RKO (cell line): ENCODE measurements around the gene FOSL1.
A peak's percentile ranks its signal among the peaks of the same experiment; 100 is the strongest.
"Not testable (repeated sequence)": the region's sequence is repeated elsewhere in the genome, so short reads cannot be mapped to it uniquely, and the experiment has no call there.

ENCODE experiments used
- DNase-seq: peaks from one replicate; pipeline ENCODE4 v3.0.0-alpha.2; 2016; ENCODE audit warnings: low spot score

Gene FOSL1

GRCh38 chr11:65896034-65896999 lies 3.9 kb downstream of the FOSL1 start:
- peak; percentile 71 for DNase-seq

DNA sequence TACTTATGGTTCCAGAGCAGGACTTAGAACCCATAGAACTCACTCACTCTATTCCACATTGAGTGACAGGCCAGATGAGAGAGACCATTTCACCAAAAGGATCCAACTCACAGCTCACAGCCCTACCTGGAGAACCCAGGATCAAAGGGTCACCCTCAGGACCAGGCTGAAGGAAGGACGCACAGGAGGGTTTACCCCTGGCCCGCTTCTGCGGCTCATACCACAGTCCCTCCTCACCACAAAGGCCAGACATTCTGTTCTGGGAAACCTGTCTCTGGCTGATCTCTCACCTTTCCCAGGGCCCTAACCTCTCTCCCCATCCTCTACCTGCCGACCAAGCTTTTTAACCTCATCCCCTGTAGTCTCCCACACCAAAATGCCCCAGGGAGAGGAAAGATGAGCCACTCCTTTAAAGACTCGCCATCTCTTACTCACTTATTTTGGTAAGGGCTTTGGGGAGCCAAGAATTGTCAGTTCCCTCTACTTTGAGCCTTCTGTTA lies 4.7 kb downstream of the FOSL1 start:
- peak; percentile 65 for DNase-seq

DNA sequence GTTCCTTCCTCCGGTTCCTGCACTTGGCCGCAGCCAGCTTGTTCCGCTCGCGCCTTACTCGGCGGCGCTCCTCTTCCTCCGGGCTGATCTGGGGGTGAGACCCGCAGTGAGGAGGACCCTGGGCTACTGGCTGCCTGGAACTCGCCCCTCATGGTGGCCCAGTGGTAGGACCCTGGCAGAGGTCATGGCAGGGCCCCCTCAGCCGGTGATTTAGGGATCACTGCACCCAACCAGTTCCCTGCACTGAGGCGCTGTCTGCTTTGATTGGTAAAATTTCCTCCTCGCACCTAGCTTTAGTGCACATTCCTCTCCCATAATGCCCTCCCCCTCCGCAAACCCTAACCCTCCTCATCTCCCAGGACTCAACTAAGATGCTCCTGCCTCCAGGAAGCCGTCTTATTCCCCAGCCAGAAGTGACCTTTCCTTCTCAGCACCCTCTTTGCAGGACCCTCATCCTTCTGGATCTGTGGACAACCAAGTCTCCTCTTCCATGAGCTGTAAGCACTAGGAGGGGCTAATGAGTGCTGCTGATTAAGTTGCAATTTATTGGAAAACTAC lies 6.1 kb downstream of the FOSL1 start:
- peak; percentile 87 for DNase-seq

- peak; percentile 85 for DNase-seq
Measured at GRCh38 chr11:65892661-65893317, 7.4 kb downstream of the FOSL1 start.

DNA sequence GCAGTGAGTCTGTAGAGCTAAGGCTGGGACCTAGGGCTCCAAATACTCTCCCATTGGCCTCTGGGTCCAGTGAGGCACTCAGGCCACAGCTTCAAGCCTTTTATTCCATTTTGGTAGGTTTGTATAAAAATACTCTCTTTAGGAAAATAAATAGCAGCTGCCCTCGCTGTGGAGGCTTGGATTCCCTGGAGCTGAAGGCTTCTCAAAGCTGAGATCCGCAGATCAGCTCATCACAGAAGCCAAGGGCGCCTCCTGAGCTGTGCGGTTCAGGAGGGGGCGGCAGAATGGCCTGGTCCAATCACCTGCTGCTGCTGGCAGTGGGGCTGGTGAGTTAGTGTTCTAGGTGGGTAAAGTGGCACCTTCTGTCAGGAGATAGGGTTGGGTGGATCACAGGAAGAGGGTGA lies 8.0 kb downstream of the FOSL1 start:
- DNase-seq, result not testable (repeated sequence)

- DNase-seq, result peak; percentile 92
Measured at GRCh38 chr11:65891219-65892136, 8.7 kb downstream of the FOSL1 start.

DNA sequence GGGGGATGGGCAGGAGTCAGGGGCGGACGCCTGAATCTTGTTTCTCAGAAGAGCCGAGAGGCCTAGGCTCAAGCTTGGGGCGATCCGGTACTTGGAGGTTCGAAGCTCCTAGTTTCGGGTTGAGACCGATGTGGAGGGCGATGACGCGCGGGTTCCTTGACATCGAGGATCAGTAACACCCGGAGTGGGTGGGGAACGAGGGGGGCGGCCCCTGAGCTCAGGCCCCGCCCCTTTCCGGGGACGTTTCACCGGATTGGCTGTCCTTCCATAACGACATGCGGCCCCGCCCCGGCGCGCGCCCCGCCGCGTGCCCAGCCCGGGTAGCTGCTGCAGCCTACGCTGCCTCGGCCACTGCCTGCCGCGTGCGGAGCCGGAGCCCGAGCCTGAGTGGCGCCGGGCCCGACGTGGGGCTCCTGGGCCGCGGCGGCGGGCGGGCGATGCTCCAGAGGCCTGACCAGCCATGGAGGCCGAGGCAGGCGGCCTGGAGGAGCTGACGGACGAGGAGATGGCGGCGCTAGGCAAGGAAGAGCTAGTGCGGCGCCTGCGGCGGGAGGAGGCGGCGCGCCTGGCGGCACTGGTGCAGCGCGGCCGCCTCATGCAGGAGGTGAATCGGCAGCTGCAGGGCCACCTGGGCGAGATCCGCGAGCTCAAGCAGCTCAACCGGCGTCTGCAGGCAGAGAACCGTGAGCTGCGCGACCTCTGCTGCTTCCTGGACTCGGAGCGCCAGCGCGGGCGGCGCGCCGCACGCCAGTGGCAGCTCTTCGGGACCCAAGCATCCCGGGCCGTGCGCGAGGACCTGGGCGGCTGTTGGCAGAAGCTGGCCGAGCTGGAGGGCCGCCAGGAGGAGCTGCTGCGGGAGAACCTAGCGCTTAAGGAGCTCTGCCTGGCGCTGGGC lies 9.6 kb downstream of the FOSL1 start, which contains the start of gene CCDC85B:
Gene CCDC85B, plus strand, starts transcription at position 350 of the 895 bp plus-strand sequence. Its CDS starts 111 bp downstream, at position 461.
- DNase-seq, result peak; percentile 96

- peak; percentile 97 for DNase-seq
Measured at GRCh38 chr11:65888163-65888814, 11.9 kb downstream of the FOSL1 start, which contains the start of gene FIBP. FIBP (minus strand) TSS chr11:65888471; CDS start chr11:65888418, 53 bp downstream.

DNA sequence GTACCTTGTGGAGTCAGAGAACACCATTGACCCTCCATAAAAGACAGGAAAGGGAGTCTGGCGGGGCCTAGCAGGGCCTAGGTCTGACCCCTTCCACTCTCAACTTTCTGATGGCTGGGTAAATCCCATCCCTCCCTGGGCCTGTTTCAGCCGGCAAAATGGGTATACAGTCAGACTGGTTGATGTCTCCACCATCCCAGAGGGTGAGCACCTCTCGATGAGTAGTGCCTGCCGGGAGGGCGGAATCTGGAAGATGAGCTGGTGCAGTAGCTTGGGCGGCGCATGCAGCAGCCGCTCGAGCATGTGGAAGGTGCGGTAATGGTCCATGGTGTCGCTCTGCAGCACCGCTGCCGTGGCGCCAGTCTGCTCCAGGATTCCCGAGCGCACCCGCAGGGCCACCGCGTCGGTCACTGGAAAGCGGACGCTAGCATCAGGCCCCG lies 12.4 kb downstream of the FOSL1 start:
- DNase-seq, result peak; percentile 85

DNA sequence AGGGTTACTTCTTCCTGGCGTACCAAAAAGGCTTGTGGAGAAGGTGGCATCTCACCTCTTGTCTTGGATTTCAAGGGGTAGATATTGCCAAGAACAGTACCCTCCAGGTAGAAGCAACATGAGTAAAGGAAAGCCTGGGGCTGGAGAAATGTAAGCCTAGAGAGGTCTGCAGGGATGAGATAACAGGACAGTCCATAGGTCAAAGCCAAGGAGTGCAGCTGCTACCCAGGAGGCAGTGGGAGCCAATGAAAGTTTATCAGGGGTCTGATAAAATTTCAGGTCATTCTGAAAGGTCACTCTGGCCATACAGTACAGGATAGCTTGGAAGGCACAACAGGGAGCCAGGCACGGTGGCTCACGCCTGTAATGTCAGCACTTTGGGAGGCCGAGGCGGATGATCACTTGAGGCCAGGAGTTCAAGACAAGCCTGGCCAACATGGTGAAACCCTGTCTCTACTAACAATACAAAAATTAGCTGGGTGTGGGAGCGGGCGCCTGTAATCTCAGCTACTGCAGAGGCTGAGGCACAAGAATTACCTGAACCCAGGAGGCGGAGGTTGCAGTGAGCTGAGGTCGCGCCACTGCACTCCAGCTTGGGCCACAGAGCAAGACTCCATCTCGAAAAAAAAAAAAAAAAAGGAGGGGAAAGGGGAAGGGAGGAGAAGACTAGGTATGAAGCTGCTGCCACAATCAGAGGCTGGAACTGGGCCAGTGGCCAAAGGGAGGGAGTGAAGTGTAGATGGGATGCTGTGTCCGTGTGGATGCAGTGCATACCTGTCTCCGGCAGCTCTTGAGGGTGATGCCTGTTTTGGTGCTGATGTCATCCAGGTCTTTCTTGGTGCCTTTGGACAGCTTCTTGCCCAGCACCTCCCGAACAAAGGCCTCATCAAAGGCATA lies 13.1 kb downstream of the FOSL1 start:
- no peak for DNase-seq

DNA sequence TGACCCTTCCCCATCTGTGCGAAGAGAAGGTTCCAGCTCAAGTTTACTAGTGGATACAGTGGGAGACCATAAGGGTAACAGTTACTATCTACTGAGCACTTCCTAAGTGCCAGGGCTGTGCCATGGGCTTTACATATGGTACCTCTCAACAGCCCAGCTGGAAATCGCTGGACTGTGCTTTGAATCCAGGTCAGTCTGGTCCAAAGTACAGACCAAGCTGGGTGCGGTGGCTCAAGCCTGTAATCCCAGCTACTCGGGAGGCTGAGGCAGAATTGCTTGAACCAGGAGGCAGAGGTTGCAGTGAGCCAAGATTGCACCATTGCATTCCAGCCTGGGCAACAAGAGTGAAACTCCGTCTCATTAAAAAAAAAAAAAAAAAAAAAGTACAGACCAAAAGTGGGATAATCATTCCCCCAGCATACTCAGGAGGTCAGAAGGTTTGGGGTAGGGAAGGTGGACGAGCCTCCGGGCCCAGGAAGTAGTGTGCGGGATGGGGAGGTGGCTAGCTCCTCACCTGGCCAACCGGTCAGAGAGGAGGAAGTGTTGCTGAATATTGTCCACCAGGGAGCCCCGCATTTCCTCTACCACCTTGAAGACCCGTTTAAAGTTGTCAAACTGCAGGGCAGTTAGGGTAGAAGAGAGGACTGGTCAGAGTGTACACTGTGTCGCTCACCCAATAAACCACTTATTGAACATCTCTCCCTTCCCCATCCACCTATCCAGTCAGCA lies 14.2 kb downstream of the FOSL1 start:
- no peak for DNase-seq

DNA sequence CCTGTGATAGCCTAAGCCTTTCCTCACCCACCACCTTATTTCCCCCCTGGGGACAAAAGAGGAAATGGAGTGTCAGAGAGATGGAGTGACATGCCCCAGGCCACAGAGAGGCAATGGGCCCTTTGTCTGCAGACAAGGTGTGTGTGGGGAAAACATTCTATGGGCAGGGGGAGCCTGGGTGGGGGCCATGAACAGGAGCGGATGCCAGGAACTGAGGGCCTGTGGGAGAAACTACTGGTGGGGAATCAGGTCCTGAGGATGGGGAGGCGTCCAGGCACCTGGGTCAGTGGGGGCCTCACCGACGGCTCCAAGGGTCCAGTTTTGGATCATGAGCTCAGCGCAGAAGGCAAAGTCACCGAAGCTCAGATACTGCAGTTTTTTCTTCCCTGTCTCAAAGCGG lies 15.0 kb downstream of the FOSL1 start:
- no peak for DNase-seq

GRCh38 chr11:65884716-65885092 lies 15.5 kb downstream of the FOSL1 start:
- DNase-seq, result peak; percentile 79

DNA sequence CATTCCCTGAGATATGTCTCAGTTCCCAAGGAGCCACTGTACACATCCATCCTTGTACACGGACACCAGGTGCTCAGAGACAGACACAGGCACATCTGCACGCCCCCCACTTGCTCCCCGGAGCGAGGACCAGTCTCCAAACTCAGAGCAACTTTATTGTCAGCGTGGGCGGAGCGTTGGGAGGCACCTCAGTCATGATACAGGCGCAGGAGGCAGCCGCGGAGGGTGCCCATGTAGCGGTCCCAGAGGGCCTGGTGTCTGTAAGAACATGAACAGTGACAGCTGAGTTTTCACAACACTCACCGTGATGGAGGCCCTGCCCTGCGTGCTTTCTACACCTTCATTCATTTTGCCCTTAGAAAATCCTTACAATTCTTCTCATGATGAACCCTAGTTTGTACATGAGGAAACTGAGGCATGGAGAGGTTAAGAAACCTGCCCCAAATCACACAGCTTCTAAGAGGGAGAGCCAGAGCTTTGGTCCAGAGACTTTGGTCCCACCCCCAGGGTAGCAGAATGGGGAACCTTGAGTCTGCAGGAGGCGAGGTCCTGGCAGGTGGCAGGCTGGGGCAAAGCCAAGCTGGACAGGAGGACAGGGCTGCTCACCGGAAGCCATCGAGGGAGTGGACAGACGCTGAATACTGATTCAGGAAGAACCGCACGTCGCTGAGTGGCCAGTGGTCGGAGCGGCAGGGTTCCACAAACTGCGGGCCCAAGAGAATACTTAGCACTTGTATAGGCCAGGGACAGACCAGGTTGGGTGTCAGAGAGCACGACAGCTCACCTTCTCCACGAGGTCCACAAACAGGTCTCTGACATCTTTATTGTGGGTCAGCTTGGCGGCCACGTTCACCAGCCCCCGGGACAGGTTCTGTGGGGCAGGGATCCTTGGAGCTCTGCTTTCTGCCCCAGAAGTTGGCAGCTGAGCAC lies 16.1 kb downstream of the FOSL1 start:
- DNase-seq, result no peak

- no peak for DNase-seq
Measured at GRCh38 chr11:65883058-65883761, 17.0 kb downstream of the FOSL1 start.
